ENCODE measurements around the gene PLPP1. TPM values are rescaled to one million over a fixed set of nuclear protein-coding genes. Genes with fewer than 3 reads are reported as not detected.

PLPP1 gene
- total and polyA plus RNA-seq, 2 of the 13 experiments (the other 11 are each of a cell fraction or from before 2014, with no cell fraction given): 7.3 to 12.1 TPM

DNA sequence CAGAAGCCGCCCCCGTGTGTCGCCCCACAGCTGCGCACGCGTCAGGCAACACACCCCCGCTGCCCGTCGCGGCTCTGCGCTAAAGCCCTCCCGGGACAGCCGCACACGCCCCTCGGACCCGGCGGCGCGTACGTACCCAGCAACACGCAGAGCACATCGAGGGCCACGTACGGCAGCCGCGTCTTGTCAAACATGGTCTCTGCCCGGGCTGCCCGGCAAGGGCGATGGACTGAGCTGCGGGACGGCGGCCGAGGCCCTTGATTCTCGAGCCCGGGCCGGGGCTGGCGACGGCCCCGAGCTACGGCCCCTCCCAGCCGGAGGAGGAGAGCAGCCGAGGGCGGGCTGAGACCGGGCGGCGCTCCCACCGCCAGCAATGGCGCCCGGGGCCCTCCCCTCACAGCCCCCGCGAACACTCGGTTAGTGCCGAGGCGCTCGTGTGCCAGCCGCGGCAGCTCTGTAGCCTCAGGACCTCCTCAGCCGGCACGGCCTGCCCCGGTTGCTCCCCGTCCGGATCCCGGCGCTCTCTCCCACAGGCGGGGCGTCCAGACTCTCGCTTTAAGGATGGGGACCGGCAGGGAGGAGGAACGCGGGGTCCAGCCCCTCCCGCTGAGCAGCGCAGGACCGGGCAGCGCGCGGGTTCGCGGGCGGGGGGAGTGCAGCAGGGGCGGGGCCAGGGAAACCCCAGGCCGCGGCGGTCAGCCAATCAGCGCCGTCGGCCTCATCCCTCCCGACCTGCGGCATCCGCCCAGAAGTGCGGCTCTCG lies at the start of gene PLPP1 (continued):
- no peak for TF ChIP-seq THRA (CRISPR knock-in tag; IDR thresholded peaks at IDR 0.05; ENCODE audit: borderline replicate concordance)
- TF ChIP-seq AGO1 (IDR thresholded peaks at IDR 0.05; ENCODE audit: low read depth, low read length, poor library complexity, severe bottlenecking): no peak
- TF ChIP-seq, protein P1, sequence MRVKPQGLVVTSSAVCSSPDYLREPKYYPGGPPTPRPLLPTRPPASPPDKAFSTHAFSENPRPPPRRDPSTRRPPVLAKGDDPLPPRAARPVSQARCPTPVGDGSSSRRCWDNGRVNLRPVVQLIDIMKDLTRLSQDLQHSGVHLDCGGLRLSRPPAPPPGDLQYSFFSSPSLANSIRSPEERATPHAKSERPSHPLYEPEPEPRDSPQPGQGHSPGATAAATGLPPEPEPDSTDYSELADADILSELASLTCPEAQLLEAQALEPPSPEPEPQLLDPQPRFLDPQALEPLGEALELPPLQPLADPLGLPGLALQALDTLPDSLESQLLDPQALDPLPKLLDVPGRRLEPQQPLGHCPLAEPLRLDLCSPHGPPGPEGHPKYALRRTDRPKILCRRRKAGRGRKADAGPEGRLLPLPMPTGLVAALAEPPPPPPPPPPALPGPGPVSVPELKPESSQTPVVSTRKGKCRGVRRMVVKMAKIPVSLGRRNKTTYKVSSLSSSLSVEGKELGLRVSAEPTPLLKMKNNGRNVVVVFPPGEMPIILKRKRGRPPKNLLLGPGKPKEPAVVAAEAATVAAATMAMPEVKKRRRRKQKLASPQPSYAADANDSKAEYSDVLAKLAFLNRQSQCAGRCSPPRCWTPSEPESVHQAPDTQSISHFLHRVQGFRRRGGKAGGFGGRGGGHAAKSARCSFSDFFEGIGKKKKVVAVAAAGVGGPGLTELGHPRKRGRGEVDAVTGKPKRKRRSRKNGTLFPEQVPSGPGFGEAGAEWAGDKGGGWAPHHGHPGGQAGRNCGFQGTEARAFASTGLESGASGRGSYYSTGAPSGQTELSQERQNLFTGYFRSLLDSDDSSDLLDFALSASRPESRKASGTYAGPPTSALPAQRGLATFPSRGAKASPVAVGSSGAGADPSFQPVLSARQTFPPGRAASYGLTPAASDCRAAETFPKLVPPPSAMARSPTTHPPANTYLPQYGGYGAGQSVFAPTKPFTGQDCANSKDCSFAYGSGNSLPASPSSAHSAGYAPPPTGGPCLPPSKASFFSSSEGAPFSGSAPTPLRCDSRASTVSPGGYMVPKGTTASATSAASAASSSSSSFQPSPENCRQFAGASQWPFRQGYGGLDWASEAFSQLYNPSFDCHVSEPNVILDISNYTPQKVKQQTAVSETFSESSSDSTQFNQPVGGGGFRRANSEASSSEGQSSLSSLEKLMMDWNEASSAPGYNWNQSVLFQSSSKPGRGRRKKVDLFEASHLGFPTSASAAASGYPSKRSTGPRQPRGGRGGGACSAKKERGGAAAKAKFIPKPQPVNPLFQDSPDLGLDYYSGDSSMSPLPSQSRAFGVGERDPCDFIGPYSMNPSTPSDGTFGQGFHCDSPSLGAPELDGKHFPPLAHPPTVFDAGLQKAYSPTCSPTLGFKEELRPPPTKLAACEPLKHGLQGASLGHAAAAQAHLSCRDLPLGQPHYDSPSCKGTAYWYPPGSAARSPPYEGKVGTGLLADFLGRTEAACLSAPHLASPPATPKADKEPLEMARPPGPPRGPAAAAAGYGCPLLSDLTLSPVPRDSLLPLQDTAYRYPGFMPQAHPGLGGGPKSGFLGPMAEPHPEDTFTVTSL (CRISPR knock-in tag; IDR thresholded peaks at IDR 0.05; ENCODE audit: borderline replicate concordance): no peak
- TF ChIP-seq ZNF17 (CRISPR knock-in tag; IDR thresholded peaks at IDR 0.05): peak; percentile 83; the same call in 1 of the 2 replicates
- TF ChIP-seq TAF1 (CRISPR knock-in tag; IDR thresholded peaks at IDR 0.05): peak; percentile 80
- TF ChIP-seq ZBTB8A (CRISPR knock-in tag; IDR thresholded peaks at IDR 0.05; ENCODE audit: borderline replicate concordance, low read depth): no peak
- no peak for TF ChIP-seq ZNF367 (CRISPR knock-in tag; IDR thresholded peaks at IDR 0.05; ENCODE audit: borderline replicate concordance)
- no peak for TF ChIP-seq ZNF138 (CRISPR knock-in tag; IDR thresholded peaks at IDR 0.05; ENCODE audit: low read depth)
- TF ChIP-seq ZNF790 (CRISPR knock-in tag; IDR thresholded peaks at IDR 0.05; ENCODE audit: borderline replicate concordance): peak; percentile 93; the same call in 1 of the 2 replicates
- no peak for TF ChIP-seq ZNF18 (CRISPR knock-in tag; IDR thresholded peaks at IDR 0.05; ENCODE audit: insufficient replicate concordance)
- TF ChIP-seq ZSCAN29 (CRISPR knock-in tag; conservative IDR thresholded peaks at IDR 0.05): no peak
- TF ChIP-seq PLRG1 (conservative IDR thresholded peaks at IDR 0.05): no peak

Measured in HepG2 (cell line).